ENCODE measurements around the gene TMOD1. TPM values are rescaled to one million over a fixed set of nuclear protein-coding genes. Genes with fewer than 3 reads are reported as not detected.

Gene TMOD1
- polyA plus RNA-seq, 12 donors = 53.8 to 181 (median 144) TPM; not detected in 1

GRCh38 chr9:97514531-97514930, 13.1 kb downstream of the TMOD1 start:
- no peak for DNase-seq

- no peak for DNase-seq
Measured at GRCh38 chr9:97515662-97516061, 14.2 kb downstream of the TMOD1 start.

DNA sequence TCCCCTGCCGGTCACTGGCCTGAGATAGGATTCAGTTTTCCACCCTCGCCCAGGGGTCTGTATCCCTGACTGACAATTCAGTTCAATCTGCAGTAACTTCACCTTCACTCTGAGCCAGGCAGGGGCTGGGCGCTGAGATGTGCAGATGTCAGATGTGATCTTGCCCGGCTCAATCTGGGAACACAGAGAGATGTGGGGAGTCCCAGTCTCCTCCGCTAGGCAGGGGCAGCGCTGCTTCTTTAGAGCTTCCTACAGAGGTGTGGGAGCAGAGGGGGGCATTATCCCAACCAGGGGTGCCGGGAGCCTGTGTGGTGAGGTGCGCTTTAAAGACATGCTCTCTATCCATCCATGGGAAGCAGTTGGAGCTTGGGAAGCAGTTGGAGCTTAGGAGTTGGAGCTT, 14.6 kb downstream of the TMOD1 start:
- no peak for DNase-seq

DNA sequence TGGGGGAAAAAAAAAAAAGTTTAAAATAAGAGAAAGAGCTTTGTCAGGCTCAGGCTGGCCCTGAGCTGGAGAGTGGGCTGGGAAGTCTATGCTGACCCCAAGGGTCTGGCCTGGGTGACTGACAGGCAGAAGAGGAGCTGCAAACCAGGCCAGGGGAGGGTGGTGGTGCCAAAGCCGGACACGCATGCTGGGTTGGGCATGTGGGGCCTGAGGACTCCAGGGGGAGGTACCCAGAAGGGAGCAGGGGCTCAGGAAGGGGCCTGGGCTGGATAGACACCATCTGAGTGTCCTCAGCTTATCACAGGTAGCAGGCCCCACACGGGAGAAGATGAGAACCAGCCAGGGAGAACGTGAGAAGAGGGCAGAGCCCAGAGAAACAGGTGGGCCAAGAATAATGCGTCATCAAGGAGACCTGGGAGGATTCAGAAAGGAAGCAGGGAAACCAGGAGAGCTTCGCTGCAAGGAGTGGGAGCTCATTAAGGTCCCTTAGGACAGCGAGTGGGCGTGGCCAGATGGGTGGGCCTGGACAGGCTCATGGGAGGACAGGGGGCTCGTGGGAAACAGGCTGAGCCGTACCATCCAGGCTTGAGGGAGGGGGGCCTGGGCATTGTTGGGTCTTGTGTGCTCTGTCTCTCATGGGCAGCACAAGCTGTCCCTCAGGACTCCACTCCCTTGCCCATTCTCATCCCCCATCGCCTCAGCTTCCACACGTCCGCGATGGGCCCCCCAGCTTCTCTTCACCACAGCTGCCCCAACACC, 16.0 kb downstream of the TMOD1 start:
- DNase-seq = no peak

- DNase-seq = no peak
Measured at GRCh38 chr9:97518166-97518908, 16.9 kb downstream of the TMOD1 start.

DNA sequence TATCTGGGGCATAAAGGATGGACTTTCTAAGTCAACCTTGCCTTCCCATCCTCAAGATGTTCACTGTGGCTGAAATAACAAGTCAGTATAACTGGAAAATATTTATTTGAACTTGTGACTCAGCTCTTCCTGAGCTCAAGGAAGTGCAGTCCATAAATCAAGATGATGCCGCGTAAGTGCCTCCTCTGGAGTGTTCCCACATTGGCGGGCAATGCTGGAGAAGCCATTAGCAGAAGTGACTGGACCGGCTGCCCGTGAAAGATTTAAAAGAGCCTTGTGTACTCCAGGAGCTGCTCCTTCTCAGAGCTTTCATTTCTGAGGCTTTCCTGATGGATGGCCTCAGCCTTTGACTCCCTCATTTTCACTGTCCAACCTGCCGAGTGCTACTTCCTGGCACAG, 17.4 kb downstream of the TMOD1 start:
- no peak for DNase-seq

- DNase-seq = no peak
Measured at GRCh38 chr9:97519441-97519970, 18.0 kb downstream of the TMOD1 start.

DNA sequence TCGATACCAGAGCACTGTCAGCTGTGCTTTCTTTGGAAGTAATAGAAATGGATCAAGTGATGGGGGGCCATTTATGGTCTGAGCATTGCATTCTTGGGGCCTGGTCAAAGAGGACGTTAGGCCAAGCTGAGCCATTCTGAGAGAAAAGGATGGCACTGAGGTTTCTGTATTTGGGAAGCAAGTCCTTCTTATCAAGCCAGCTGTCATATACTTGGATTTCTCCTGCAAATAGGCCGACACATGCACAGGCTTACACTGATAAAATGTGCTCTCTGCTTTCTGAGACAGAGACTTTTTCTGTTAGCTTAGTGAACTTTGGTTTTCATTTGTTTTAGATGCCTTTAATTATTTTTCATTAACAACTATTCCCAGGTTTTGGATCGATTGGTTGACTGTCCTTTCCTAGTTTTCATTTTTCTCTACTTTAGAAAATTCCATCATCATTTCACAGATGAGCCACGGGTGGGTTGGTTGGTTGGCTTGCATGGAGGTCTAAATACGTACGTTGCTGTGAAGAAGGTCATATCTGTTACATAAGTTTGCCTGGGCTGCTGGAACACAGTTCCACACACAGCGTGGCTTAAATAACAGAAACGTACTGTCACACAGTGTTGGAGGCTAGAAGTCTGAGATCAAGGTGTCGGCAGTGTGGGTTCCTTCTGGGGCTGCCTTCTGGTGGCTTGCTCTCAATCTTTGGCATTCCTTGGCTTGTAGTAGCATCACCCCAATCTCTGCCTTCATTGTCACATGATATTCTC, 20.3 kb downstream of the TMOD1 start:
- no peak for DNase-seq

- DNase-seq = no peak
Measured at GRCh38 chr9:97524424-97524823, 23.0 kb downstream of the TMOD1 start.

DNA sequence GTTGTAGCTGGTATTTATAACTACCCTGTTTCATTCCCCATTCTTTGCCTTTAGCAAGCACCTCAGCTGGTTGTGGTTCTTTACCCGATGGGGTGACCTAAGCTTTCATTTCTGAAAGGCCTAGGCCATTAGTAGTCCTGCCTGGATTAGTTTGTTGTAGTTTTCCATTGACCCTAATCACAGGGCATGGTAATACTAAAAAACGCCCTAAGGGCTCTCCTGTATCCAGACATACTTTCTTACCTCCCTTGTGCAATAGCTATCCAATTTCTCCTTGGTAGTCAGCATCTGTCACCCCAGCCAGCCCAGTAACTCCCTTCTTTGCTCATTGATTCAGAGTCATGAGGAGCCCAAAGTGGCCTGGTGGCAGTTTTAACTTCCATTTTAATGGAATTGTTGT, 24.0 kb downstream of the TMOD1 start:
- no peak for DNase-seq

GRCh38 chr9:97526895-97527575, 25.6 kb downstream of the TMOD1 start:
- no peak for DNase-seq

- no peak for DNase-seq
Measured at GRCh38 chr9:97527626-97528528, 26.4 kb downstream of the TMOD1 start.

GRCh38 chr9:97528529-97529230, 27.2 kb downstream of the TMOD1 start:
- no peak for DNase-seq

DNA sequence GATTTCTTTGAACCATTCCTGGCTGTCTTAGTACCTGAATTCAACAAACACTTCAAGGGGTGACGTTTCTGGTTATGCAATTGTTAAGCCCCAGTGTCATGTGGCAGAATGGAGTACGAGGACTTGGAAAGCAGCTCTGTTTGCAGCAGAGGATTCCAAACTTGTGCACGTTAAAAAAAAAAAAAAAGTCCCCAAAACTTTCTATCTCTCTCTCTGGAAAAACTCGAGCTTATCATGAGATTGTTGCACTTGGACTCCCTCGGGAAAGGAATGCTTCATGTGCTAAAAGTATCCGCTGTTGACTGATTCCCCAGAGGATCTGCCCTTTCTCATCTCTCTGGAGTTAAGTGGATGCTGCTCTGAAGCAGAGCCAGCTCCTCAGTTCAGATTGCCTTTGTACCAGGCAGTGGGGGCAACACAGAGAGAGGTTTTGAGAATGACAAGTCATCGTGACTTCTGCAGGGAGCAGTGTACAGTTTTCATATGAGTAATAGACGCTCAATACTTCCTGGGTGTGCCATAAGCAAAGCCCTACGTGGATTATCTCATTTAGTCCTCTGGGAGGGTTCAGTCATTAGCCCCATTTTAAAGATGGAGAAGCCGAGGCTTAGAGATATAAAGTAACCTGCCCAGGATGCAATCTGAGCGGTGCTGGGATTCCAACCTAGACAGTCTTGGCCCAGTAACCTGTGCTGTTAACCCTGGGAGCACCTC, 28.1 kb downstream of the TMOD1 start:
- no peak for DNase-seq

GRCh38 chr9:97531888-97532376, 30.5 kb downstream of the TMOD1 start:
- DNase-seq = no peak

GRCh38 chr9:97534185-97534584, 32.7 kb downstream of the TMOD1 start:
- DNase-seq = no peak

DNA sequence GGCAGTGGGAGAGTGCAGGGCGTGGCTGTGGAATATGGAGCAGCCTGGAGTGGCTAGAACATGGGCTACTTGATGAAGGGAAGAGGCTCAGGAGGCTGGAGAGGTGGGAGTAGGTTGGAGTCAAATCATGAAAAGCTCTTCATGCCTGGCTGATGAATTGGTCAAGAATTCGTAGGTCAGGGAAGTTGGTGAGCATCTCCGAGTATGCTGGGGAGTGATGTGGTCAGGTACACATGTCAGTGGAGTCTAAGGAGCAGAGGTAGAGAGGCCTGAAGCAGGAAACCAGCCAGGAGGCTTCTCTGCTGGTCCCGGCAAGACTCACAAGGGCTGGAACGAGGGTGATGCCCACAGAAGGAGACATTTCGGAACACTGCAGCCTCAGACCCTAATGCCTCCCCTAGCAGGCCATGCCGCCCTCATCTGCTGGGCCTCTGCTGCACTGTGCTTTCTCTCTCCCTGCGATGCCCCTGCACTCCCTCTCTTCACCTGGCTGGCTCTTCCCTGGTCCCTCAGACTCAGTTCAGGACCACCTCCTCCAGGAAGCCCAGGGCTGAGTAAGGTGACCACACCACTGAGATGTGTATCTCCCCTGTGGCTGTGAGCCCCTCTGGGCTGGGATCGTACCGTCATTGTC, 33.6 kb downstream of the TMOD1 start:
- no peak for DNase-seq

DNA sequence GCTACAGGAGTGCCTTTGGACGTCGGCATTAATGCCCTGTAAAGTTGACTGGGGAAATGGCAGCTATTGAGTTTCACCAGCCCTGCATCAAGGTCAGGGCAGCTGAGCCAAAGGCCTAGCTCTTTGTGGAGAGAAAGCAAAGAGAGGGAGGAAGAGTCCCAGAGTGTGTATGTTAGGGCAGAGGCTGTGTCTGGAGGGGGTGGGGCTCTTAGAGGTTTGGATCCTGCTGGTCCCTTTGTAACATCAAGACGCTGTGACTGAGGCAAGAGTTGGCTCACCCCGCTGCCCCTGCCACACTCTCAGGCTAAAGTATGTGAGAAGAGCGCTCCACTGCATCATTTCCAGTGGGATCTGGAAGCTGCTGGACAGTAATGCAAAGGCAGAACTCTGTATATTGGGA, 34.3 kb downstream of the TMOD1 start:
- DNase-seq = no peak

GRCh38 chr9:97536480-97536879, 35.0 kb downstream of the TMOD1 start:
- DNase-seq = no peak
